Uterus (tissue), 2 donors: ENCODE data around the gene AP2B1.

ENCODE experiments used
- POLR2A ChIP-seq, 2 donors: fragments of 450-650 bp; IDR thresholded peaks; one replicate each; pipeline ENCODE4 v1.6.1; 2016; ENCODE audit warnings: antibody characterized with exemption in 2 of 2, mild to moderate bottlenecking in 1 of 2, moderate library complexity in 1 of 2
- TF ChIP-seq, protein P1 (sequence below), 4 experiments: fragments of 200-600 bp in 2 of 4; fragments of 450-650 bp in 2 of 4; sonication (generic) in 2 of 4; IDR thresholded peaks; one replicate each; pipeline ENCODE4 v1.5.1; 2016 to 2019; ENCODE audit warnings: antibody characterized with exemption in 4 of 4, mild to moderate bottlenecking in 2 of 4, moderate library complexity in 1 of 4

GRCh38 chr17:35584061-35584460, 3.1 kb upstream of the AP2B1 start:
- TF ChIP-seq, protein P1, sequence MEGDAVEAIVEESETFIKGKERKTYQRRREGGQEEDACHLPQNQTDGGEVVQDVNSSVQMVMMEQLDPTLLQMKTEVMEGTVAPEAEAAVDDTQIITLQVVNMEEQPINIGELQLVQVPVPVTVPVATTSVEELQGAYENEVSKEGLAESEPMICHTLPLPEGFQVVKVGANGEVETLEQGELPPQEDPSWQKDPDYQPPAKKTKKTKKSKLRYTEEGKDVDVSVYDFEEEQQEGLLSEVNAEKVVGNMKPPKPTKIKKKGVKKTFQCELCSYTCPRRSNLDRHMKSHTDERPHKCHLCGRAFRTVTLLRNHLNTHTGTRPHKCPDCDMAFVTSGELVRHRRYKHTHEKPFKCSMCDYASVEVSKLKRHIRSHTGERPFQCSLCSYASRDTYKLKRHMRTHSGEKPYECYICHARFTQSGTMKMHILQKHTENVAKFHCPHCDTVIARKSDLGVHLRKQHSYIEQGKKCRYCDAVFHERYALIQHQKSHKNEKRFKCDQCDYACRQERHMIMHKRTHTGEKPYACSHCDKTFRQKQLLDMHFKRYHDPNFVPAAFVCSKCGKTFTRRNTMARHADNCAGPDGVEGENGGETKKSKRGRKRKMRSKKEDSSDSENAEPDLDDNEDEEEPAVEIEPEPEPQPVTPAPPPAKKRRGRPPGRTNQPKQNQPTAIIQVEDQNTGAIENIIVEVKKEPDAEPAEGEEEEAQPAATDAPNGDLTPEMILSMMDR (IDR thresholded peaks at IDR 0.05) = no peak
- no peak for TF ChIP-seq POLR2A (IDR thresholded peaks at IDR 0.05)
